OCI-LY7 (cell line): ENCODE data around the gene SLC9C1. TPM values are rescaled to one million over a fixed set of nuclear protein-coding genes. Genes with fewer than 3 reads are reported as not detected.

Source experiments
- BruUV-seq: library from RNA; stranded (reverse); fragments of 400-500 nt; replicated peaks from 2 replicates; lab custom pipeline; 2021; lab: Mats Ljungman, UMichigan
- CTCF ChIA-PET: fragments of 300-600 bp; sonication (Branson Sonifier 250); formaldehyde crosslinking; loops from one replicate; lab custom pipeline; 2022; ENCODE audit warnings: antibody characterized with exemption; ENCODE audit not compliant: unreplicated experiment; lab: Charles Lee
- POLR2A ChIA-PET: fragments of 300-600 bp; sonication (Branson Sonifier 250); formaldehyde crosslinking; loops from one replicate; lab custom pipeline; 2022; ENCODE audit warnings: antibody characterized with exemption; lab: Charles Lee
- DNase-seq: peaks from one replicate; pipeline ENCODE4 v3.0.0-alpha.2; 2015; ENCODE audit warnings: low spot score
- H2AFZ ChIP-seq: fragments of 200-600 bp; sonication (generic), shearing (Covaris generic); 2 replicates; pipeline ENCODE4 v1.6.1; 2014; ENCODE audit warnings: mild to moderate bottlenecking, antibody characterized with exemption, low read length, moderate library complexity
- H3K27ac ChIP-seq: fragments of 200-600 bp; sonication (generic); 2 replicates; pipeline ENCODE4 v1.5.1; 2014; ENCODE audit warnings: mixed run types, low read depth, mild to moderate bottlenecking, moderate library complexity, low read length, inconsistent platforms; ENCODE audit not compliant: poor library complexity, severe bottlenecking
- H3K36me3 ChIP-seq: fragments of 200-600 bp; sonication (generic); 2 replicates; pipeline ENCODE4 v1.6.1; 2014; ENCODE audit warnings: mild to moderate bottlenecking, antibody characterized with exemption, low read length, moderate library complexity, mixed read lengths; ENCODE audit not compliant: insufficient read depth
- H3K4me1 ChIP-seq: fragments of 200-600 bp; sonication (generic); 2 replicates; pipeline ENCODE4 v1.5.1; 2014; ENCODE audit warnings: mild to moderate bottlenecking, low read length; ENCODE audit not compliant: insufficient read depth, poor library complexity, severe bottlenecking
- H3K4me2 ChIP-seq: fragments of 200-600 bp; sonication (generic); 2 replicates; pipeline ENCODE4 v1.6.1; 2014; ENCODE audit warnings: mild to moderate bottlenecking, low read length
- H3K4me3 ChIP-seq: fragments of 200-600 bp; sonication (generic); 2 replicates; pipeline ENCODE4 v1.5.1; 2014; ENCODE audit warnings: mild to moderate bottlenecking, low read depth, low read length; ENCODE audit not compliant: poor library complexity, severe bottlenecking
- H3K79me2 ChIP-seq: fragments of 200-600 bp; sonication (generic); 2 replicates; pipeline ENCODE4 v1.6.1; 2016; ENCODE audit warnings: low read depth, mild to moderate bottlenecking, low read length, moderate library complexity, mixed read lengths; ENCODE audit not compliant: insufficient read depth
- H3K9me2 ChIP-seq: fragments of 200-600 bp; sonication (generic); 2 replicates; pipeline ENCODE4 v1.6.1; 2016; ENCODE audit warnings: mild to moderate bottlenecking, low read length, mixed read lengths; ENCODE audit not compliant: insufficient read depth
- H3K9me3 ChIP-seq: fragments of 200-600 bp; sonication (generic); 2 replicates; pipeline ENCODE4 v1.6.1; 2014; ENCODE audit warnings: mild to moderate bottlenecking, mixed run types, low read length, mixed read lengths
- H4K20me1 ChIP-seq: fragments of 200-600 bp; sonication (generic); 2 replicates; pipeline ENCODE4 v1.6.1; 2014; ENCODE audit warnings: mild to moderate bottlenecking, antibody characterized with exemption, low read length, moderate library complexity, mixed read lengths; ENCODE audit not compliant: insufficient read depth
- CTCF ChIP-seq: fragments of 200-600 bp; sonication (generic); conservative IDR thresholded peaks from 2 replicates; pipeline ENCODE4 v1.5.1; 2014; ENCODE audit warnings: mild to moderate bottlenecking, antibody characterized with exemption, low read length, moderate library complexity, mixed read lengths
- EZH2phosphoT487 ChIP-seq: fragments of 200-600 bp; sonication (generic); IDR thresholded peaks from 2 replicates; pipeline ENCODE4 v1.6.1; 2018; ENCODE audit warnings: low read depth, borderline replicate concordance, mild to moderate bottlenecking, mixed run types, antibody characterized with exemption, low read length, moderate library complexity, mixed read lengths
- intact Hi-C: fragments of 100-400 bp; cut with micrococcal nuclease; formaldehyde crosslinking; loops from one replicate; pipeline ENCODE4 v1.10.0; 2022; ENCODE audit not compliant: unreplicated experiment
- total RNA-seq, 2 experiments: library from RNA; depleted of rRNA in 1 of 2; stranded (reverse); fragments of >200 nt in 1 of 2; shearing (Covaris generic) in 1 of 2; gene quantifications; 2 replicates each; pipeline ENCODE4 v1.2.3, GENCODE V29; 2014 to 2022

Gene SLC9C1
- total RNA-seq, 2 experiments from 2014 or later, result not detected

- ChIA-PET POLR2A (interaction anchor here (0.8 to 9.4 kb wide), 5 partner anchors 8 to 381 kb away, joined by 3 to 566 read pairs (median 5); partner anchors contain the start of gene GCSAM), CTCF (interaction anchor here (1.3 to 1.7 kb wide), 2 partner anchors 10 to 12 kb away, joined by 7 to 10 read pairs; no protein-coding TSS in a partner anchor)
- peak overlapping the region; percentile 17 for H3K4me3 ChIP-seq
- peak overlapping the region; percentile 2; the same call in 1 of the 2 replicates for H2AFZ ChIP-seq
- no peak for TF ChIP-seq CTCF
- no peak for TF ChIP-seq EZH2phosphoT487
- peaks cover 99% of the 10 kb centered on the region for H3K4me1 ChIP-seq
- H3K36me3 ChIP-seq, result peaks cover 41% of the 10 kb centered on the region; the same call in 1 of the 2 replicates
- H3K4me2 ChIP-seq, result peak overlapping the region; percentile 57
- BruUV-seq, result no TSS peak
- DNase-seq, result peak; percentile 30
- intact Hi-C loops, result no loop called here
- H3K9me2 ChIP-seq, result no peaks in the 10 kb centered on the region
- peak overlapping the region; percentile 99 for H3K27ac ChIP-seq
- H3K9me3 ChIP-seq, result no peaks in the 10 kb centered on the region
- H4K20me1 ChIP-seq, result no peaks in the 10 kb centered on the region
- peaks cover 6% of the 10 kb centered on the region; the same call in 1 of the 2 replicates for H3K79me2 ChIP-seq
Observed at GRCh38 chr3:112116748-112117186, 177.2 kb downstream of the SLC9C1 start.

GRCh38 chr3:112115806-112116383 is 178.1 kb downstream of the SLC9C1 start:
- CTCF ChIA-PET, result interaction anchor here (1.0 to 1.4 kb wide), 2 partner anchors 9 to 17 kb away, joined by 3 to 5 read pairs; no protein-coding TSS in a partner anchor
- Histone ChIP-seq H3K9me3 (no peaks in the 10 kb centered on the region), H3K4me3 (peak overlapping the region; percentile 27), H3K4me2 (peak overlapping the region; percentile 57), H4K20me1 (no peaks in the 10 kb centered on the region), H2AFZ (no peak overlapping the region; the same call in 1 of the 2 replicates), H3K27ac (peak overlapping the region; percentile 99), H3K4me1 (peaks cover 97% of the 10 kb centered on the region), H3K9me2 (no peaks in the 10 kb centered on the region), H3K79me2 (peaks cover 6% of the 10 kb centered on the region; the same call in 1 of the 2 replicates), H3K36me3 (peaks cover 34% of the 10 kb centered on the region; the same call in 1 of the 2 replicates)
- BruUV-seq, result no TSS peak
- DNase-seq, result peak; percentile 60
- POLR2A ChIA-PET, result interaction anchor here (0.9 to 9.4 kb wide), 3 partner anchors 15 to 383 kb away, joined by 3 to 566 read pairs (median 4); partner anchors contain the start of gene GCSAM
- TF ChIP-seq EZH2phosphoT487, result no peak
- TF ChIP-seq CTCF, result no peak
- intact Hi-C loops, result no loop called here
